HepG2 (cell line): ENCODE measurements around the gene YPEL4. TPM values are rescaled to one million over a fixed set of nuclear protein-coding genes. Genes with fewer than 3 reads are reported as not detected.

ENCODE experiments used
- CEBPB ChIP-seq: IDR thresholded peaks from 2 replicates; pipeline ENCODE4 v1.6.1; 2011; ENCODE audit warnings: low read depth, low read length, improper control_type of control experiment, borderline replicate concordance
- DMTF1 ChIP-seq: sonication (generic); formaldehyde crosslinking; IDR thresholded peaks from 2 replicates; pipeline ENCODE4 v1.4.0; 2020; ENCODE audit warnings: mild to moderate bottlenecking, missing genetic modification reagents
- ETV6 ChIP-seq: sonication (generic); formaldehyde crosslinking; conservative IDR thresholded peaks from 2 replicates; pipeline ENCODE4 v1.4.0; 2020; ENCODE audit warnings: missing genetic modification reagents
- GATAD2A ChIP-seq: IDR thresholded peaks from 2 replicates; pipeline ENCODE4 v1.6.1; 2016
- MTA3 ChIP-seq: sonication (generic); formaldehyde crosslinking; IDR thresholded peaks from 2 replicates; pipeline ENCODE4 v1.4.0; 2020; ENCODE audit warnings: missing genetic modification reagents
- NFE2L1 ChIP-seq: sonication (generic); formaldehyde crosslinking; IDR thresholded peaks from 2 replicates; pipeline ENCODE4 v1.4.0; 2020; ENCODE audit warnings: missing genetic modification reagents, mild to moderate bottlenecking, borderline replicate concordance
- NPAS2 ChIP-seq: sonication (generic); formaldehyde crosslinking; IDR thresholded peaks from 2 replicates; pipeline ENCODE4 v1.8.0; 2022; ENCODE audit warnings: mild to moderate bottlenecking, missing genetic modification reagents, borderline replicate concordance
- PHF5A ChIP-seq: IDR thresholded peaks from one replicate; pipeline ENCODE4 v1.6.1; 2018; ENCODE audit warnings: low read depth, missing genetic modification reagents; ENCODE audit not compliant: unreplicated experiment
- RCOR2 ChIP-seq: IDR thresholded peaks from 2 replicates; pipeline ENCODE4 v1.6.1; 2016; ENCODE audit warnings: missing biosample characterization, missing genetic modification reagents
- TAF1 ChIP-seq: sonication (generic); formaldehyde crosslinking; IDR thresholded peaks from 2 replicates; pipeline ENCODE4 v1.4.0; 2020; ENCODE audit warnings: missing genetic modification reagents
- TRIM24 ChIP-seq: sonication (generic); formaldehyde crosslinking; IDR thresholded peaks from 2 replicates; pipeline ENCODE4 v1.8.0; 2022; ENCODE audit warnings: mild to moderate bottlenecking, missing genetic modification reagents
- ZNF280D ChIP-seq: sonication (generic); formaldehyde crosslinking; IDR thresholded peaks from 2 replicates; pipeline ENCODE4 v1.5.1; 2020; ENCODE audit warnings: mild to moderate bottlenecking, missing genetic modification reagents
- ZNF569 ChIP-seq: sonication (generic); formaldehyde crosslinking; IDR thresholded peaks from 2 replicates; pipeline ENCODE4 v1.5.0; 2020; ENCODE audit warnings: mild to moderate bottlenecking, missing genetic modification reagents, moderate library complexity, borderline replicate concordance
- ZNF800 ChIP-seq: sonication (generic); formaldehyde crosslinking; IDR thresholded peaks from 2 replicates; pipeline ENCODE4 v1.4.0; 2020; ENCODE audit warnings: missing genetic modification reagents
- ZNF839 ChIP-seq: sonication (generic); formaldehyde crosslinking; IDR thresholded peaks from 2 replicates; pipeline ENCODE4 v1.4.0; 2020; ENCODE audit warnings: missing genetic modification reagents, mild to moderate bottlenecking, borderline replicate concordance
- polyA plus RNA-seq, 8 experiments: library from polyadenylated mRNA; depleted of rRNA in 3 of 8; stranded (reverse) in 7 of 8; unstranded in 1 of 8; fragments of >200 nt; fragmentation: Illumina TruSeq in 4 of 8; extraction: Trizol in 4 of 8; gene quantifications; 2 replicates each; pipeline versions ENCODE4 v1.2.1 to v1.2.3, GENCODE V29; 2011 to 2016; ENCODE audit warnings: low read depth in 4 of 8, missing spikeins in 1 of 8, mixed read lengths in 1 of 8; ENCODE audit not compliant: insufficient read depth in 1 of 8
- total RNA-seq, 5 experiments: library from RNA; depleted of rRNA; stranded (reverse); fragments of >200 nt; fragmentation: Illumina TruSeq; extraction: Trizol; gene quantifications; 2 replicates each; pipeline ENCODE4 v1.2.3, GENCODE V29; 2016; ENCODE audit warnings: low read depth in 1 of 5
- TF ChIP-seq, protein P1 (sequence below): sonication (generic); formaldehyde crosslinking; IDR thresholded peaks from 2 replicates; pipeline ENCODE4 v1.5.0; 2020; ENCODE audit warnings: mild to moderate bottlenecking, missing genetic modification reagents
- TF ChIP-seq, protein P2 (sequence below): sonication (generic); formaldehyde crosslinking; IDR thresholded peaks from 2 replicates; pipeline ENCODE4 v1.4.0; 2020; ENCODE audit warnings: mild to moderate bottlenecking, low read depth, missing genetic modification reagents

The YPEL4 gene
- total and polyA plus RNA-seq, 2 of the 13 experiments (the other 11 are each of a cell fraction or from before 2014, with no cell fraction given): 0.04 TPM; not detected in 1

- TF ChIP-seq ETV6: no peak
- TF ChIP-seq ZNF569 (CRISPR knock-in tag): no peak
- TF ChIP-seq, protein P1, sequence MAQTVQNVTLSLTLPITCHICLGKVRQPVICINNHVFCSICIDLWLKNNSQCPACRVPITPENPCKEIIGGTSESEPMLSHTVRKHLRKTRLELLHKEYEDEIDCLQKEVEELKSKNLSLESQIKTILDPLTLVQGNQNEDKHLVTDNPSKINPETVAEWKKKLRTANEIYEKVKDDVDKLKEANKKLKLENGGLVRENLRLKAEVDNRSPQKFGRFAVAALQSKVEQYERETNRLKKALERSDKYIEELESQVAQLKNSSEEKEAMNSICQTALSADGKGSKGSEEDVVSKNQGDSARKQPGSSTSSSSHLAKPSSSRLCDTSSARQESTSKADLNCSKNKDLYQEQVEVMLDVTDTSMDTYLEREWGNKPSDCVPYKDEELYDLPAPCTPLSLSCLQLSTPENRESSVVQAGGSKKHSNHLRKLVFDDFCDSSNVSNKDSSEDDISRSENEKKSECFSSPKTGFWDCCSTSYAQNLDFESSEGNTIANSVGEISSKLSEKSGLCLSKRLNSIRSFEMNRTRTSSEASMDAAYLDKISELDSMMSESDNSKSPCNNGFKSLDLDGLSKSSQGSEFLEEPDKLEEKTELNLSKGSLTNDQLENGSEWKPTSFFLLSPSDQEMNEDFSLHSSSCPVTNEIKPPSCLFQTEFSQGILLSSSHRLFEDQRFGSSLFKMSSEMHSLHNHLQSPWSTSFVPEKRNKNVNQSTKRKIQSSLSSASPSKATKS (CRISPR knock-in tag): no peak
- no peak for TF ChIP-seq CEBPB
- TF ChIP-seq TRIM24 (CRISPR knock-in tag): no peak
- TF ChIP-seq ZNF800 (CRISPR knock-in tag): no peak
- TF ChIP-seq NPAS2 (CRISPR knock-in tag): no peak
- TF ChIP-seq PHF5A (CRISPR knock-in tag): no peak
- no peak for TF ChIP-seq DMTF1 (CRISPR knock-in tag)
- no peak; the same call in 1 of the 2 replicates for TF ChIP-seq TAF1 (CRISPR knock-in tag)
- no peak for TF ChIP-seq NFE2L1
- no peak; the same call in 1 of the 2 replicates for TF ChIP-seq ZNF280D (CRISPR knock-in tag)
- no peak for TF ChIP-seq MTA3 (CRISPR knock-in tag)
- TF ChIP-seq, protein P2, sequence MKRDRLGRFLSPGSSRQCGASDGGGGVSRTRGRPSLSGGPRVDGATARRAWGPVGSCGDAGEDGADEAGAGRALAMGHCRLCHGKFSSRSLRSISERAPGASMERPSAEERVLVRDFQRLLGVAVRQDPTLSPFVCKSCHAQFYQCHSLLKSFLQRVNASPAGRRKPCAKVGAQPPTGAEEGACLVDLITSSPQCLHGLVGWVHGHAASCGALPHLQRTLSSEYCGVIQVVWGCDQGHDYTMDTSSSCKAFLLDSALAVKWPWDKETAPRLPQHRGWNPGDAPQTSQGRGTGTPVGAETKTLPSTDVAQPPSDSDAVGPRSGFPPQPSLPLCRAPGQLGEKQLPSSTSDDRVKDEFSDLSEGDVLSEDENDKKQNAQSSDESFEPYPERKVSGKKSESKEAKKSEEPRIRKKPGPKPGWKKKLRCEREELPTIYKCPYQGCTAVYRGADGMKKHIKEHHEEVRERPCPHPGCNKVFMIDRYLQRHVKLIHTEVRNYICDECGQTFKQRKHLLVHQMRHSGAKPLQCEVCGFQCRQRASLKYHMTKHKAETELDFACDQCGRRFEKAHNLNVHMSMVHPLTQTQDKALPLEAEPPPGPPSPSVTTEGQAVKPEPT (CRISPR knock-in tag): no peak
- TF ChIP-seq ZNF839 (CRISPR knock-in tag): no peak
- TF ChIP-seq GATAD2A (CRISPR knock-in tag): peak; percentile 69
- 0 out of 2 replicates have a peak, but pooled peaks have one; percentile 36 for TF ChIP-seq RCOR2 (CRISPR knock-in tag)
Measured at GRCh38 chr11:57639321-57640067, 10.2 kb downstream of the YPEL4 start (continued).
